GM23338 (cell line): ENCODE measurements around the gene SGCG. TPM values are rescaled to one million over a fixed set of nuclear protein-coding genes. Genes with fewer than 3 reads are reported as not detected.
A peak's percentile ranks its signal among the peaks of the same experiment; 100 is the strongest.
"Not testable (repeated sequence)": the region's sequence is repeated elsewhere in the genome, so short reads cannot be mapped to it uniquely, and the experiment has no call there.

Experiments
- ATAC-seq: fragments of 200-7000 bp; cut with Tn5 transposase; 3 replicates; pipeline ENCODE4 v1.9.1; 2020
- DNase-seq: peaks from one replicate; pipeline ENCODE4 v3.0.0-alpha.2; 2015; ENCODE audit warnings: low spot score
- H2AFZ ChIP-seq: fragments of 200-600 bp; sonication (generic); 2 replicates; pipeline ENCODE4 v1.8.0; 2016; ENCODE audit warnings: antibody characterized with exemption, mild to moderate bottlenecking, moderate library complexity
- H3F3A ChIP-seq: fragments of 200-600 bp; sonication (generic); replicated peaks from 2 replicates; pipeline ENCODE4 v1.8.0; 2017; ENCODE audit warnings: antibody characterized with exemption, mixed run types, low read depth
- H3K27ac ChIP-seq: fragments of 200-600 bp; sonication (generic); 2 replicates; pipeline ENCODE4 v1.6.1; 2016; ENCODE audit warnings: low read depth
- H3K27me3 ChIP-seq: fragments of 200-600 bp; sonication (generic); 2 replicates; pipeline ENCODE4 v1.8.0; 2016; ENCODE audit warnings: mild to moderate bottlenecking, mixed run types, moderate library complexity; ENCODE audit not compliant: insufficient read depth
- H3K36me3 ChIP-seq: fragments of 200-600 bp; sonication (generic); 2 replicates; pipeline ENCODE4 v1.8.0; 2016; ENCODE audit warnings: mild to moderate bottlenecking; ENCODE audit not compliant: insufficient read depth
- H3K4me1 ChIP-seq: fragments of 200-600 bp; sonication (generic); 2 replicates; pipeline ENCODE4 v1.8.0; 2016; ENCODE audit warnings: mild to moderate bottlenecking, moderate library complexity; ENCODE audit not compliant: insufficient read depth
- H3K4me2 ChIP-seq: fragments of 200-600 bp; sonication (generic); 2 replicates; pipeline ENCODE4 v1.7.1; 2017; ENCODE audit warnings: mixed run types
- H3K4me3 ChIP-seq: fragments of 200-600 bp; sonication (generic); 2 replicates; pipeline ENCODE4 v1.6.1; 2016; ENCODE audit warnings: mixed run types
- H3K79me2 ChIP-seq: fragments of 200-600 bp; sonication (generic); replicated peaks from 2 replicates; pipeline ENCODE4 v1.8.0; 2017; ENCODE audit warnings: mild to moderate bottlenecking; ENCODE audit not compliant: insufficient read depth
- H3K9me2 ChIP-seq: fragments of 200-600 bp; sonication (generic); 2 replicates; pipeline ENCODE4 v1.8.0; 2017; ENCODE audit not compliant: insufficient read depth
- H4K20me1 ChIP-seq: fragments of 200-600 bp; sonication (generic); replicated peaks from 2 replicates; pipeline ENCODE4 v1.8.0; 2017; ENCODE audit warnings: mild to moderate bottlenecking; ENCODE audit not compliant: insufficient read depth
- H3K27ac Mint-ChIP-seq: 2 replicates; pipeline ENCODE4 v1.8.0; 2020; ENCODE audit warnings: inconsistent platforms, mild to moderate bottlenecking, moderate library complexity, mixed read lengths
- H3K27me3 Mint-ChIP-seq: 3 replicates; pipeline ENCODE4 v1.8.0; 2022; ENCODE audit warnings: low read depth, mild to moderate bottlenecking, moderate library complexity, mixed read lengths, inconsistent platforms; ENCODE audit not compliant: insufficient read depth, poor library complexity
- H3K36me3 Mint-ChIP-seq: 3 replicates; pipeline ENCODE4 v1.8.0; 2021; ENCODE audit warnings: low read depth, mild to moderate bottlenecking, inconsistent platforms, moderate library complexity, mixed read lengths
- H3K4me1 Mint-ChIP-seq: 3 replicates; pipeline ENCODE4 v1.8.0; 2020; ENCODE audit warnings: mild to moderate bottlenecking, inconsistent platforms, mixed read lengths
- H3K4me3 Mint-ChIP-seq: 3 replicates; pipeline ENCODE4 v1.8.0; 2021; ENCODE audit warnings: moderate library complexity, mild to moderate bottlenecking, inconsistent platforms, mixed read lengths
- H3K9me3 Mint-ChIP-seq: 3 replicates; pipeline ENCODE4 v1.8.0; 2020; ENCODE audit warnings: moderate library complexity, mild to moderate bottlenecking, inconsistent platforms, mixed read lengths
- EZH2phosphoT487 ChIP-seq: fragments of 200-600 bp; sonication (generic); IDR thresholded peaks from one replicate; pipeline ENCODE4 v1.8.1; 2018; ENCODE audit warnings: antibody characterized with exemption; ENCODE audit not compliant: unreplicated experiment
- JUNB ChIP-seq: IDR thresholded peaks from one replicate; pipeline ENCODE4 v1.6.1; 2016; ENCODE audit warnings: antibody characterized with exemption; ENCODE audit not compliant: unreplicated experiment
- NANOG ChIP-seq: IDR thresholded peaks from 2 replicates; pipeline ENCODE4 v1.6.1; 2016; ENCODE audit warnings: antibody characterized with exemption, borderline replicate concordance
- POLR2AphosphoS5 ChIP-seq: IDR thresholded peaks from 2 replicates; pipeline ENCODE4 v1.6.1; 2016; ENCODE audit warnings: antibody characterized with exemption, low read depth
- REST ChIP-seq: IDR thresholded peaks from one replicate; pipeline ENCODE4 v1.6.1; 2018; ENCODE audit warnings: antibody characterized with exemption; ENCODE audit not compliant: unreplicated experiment
- ZNF114 ChIP-seq: fragments of 250-450 bp; sonication (Bioruptor Pico); IDR thresholded peaks from 2 replicates; pipeline ENCODE4 v1.5.0; 2020; ENCODE audit warnings: mild to moderate bottlenecking, moderate library complexity
- ZNF331 ChIP-seq: fragments of 250-450 bp; sonication (Bioruptor Pico); IDR thresholded peaks from 2 replicates; pipeline ENCODE4 v1.5.0; 2020; ENCODE audit warnings: low read depth, mild to moderate bottlenecking, moderate library complexity
- ZNF462 ChIP-seq: fragments of 250-450 bp; sonication (Bioruptor Pico); IDR thresholded peaks from 2 replicates; pipeline ENCODE4 v1.5.0; 2020; ENCODE audit warnings: mild to moderate bottlenecking, moderate library complexity
- polyA plus RNA-seq: library from polyadenylated mRNA; unstranded; fragments of >200 nt; fragmentation: Nextera tagmentation; extraction: Ambion mirVana; gene quantifications from 2 replicates; pipeline ENCODE4 v1.2.1, GENCODE V29; 2016
- total RNA-seq: library from RNA; depleted of rRNA; stranded (reverse); fragments of >200 nt; shearing (Covaris generic); gene quantifications from 2 replicates; pipeline ENCODE4 v1.2.3, GENCODE V29; 2014

SGCG gene
- total and polyA plus RNA-seq, 2 experiments from 2014 or later = not detected

- Histone ChIP-seq H3K27me3 (no peaks in the 10 kb centered on the region), H2AFZ (peak overlapping the region; percentile 64; the same call in 1 of the 2 replicates), H3K27ac (no peak overlapping the region), H3K79me2 (no peaks in the 10 kb centered on the region), H3F3A (no peaks in the 10 kb centered on the region), H3K4me3 (no peak overlapping the region), H3K9me2 (no peaks in the 10 kb centered on the region), H4K20me1 (no peaks in the 10 kb centered on the region), H3K36me3 (no peaks in the 10 kb centered on the region), H3K4me2 (no peak overlapping the region), H3K4me1 (no peaks in the 10 kb centered on the region)
- TF ChIP-seq NANOG = no peak
- no peak for ATAC-seq
- no peaks in the 10 kb centered on the region for H3K4me1 Mint-ChIP-seq
- DNase-seq = no peak
- no peaks in the 10 kb centered on the region for H3K9me3 Mint-ChIP-seq
- H3K27me3 Mint-ChIP-seq = no peaks in the 10 kb centered on the region
- no peak overlapping the region for H3K4me3 Mint-ChIP-seq
- no peaks in the 10 kb centered on the region for H3K36me3 Mint-ChIP-seq
- no peak overlapping the region for H3K27ac Mint-ChIP-seq
Observed at GRCh38 chr13:23243066-23243465, 62.3 kb downstream of the SGCG start.

- not testable (repeated sequence) for H3K27ac Mint-ChIP-seq, H3F3A ChIP-seq, H3K36me3 ChIP-seq, H2AFZ ChIP-seq, H3K27me3 ChIP-seq, H3K4me3 ChIP-seq, H4K20me1 ChIP-seq, H3K4me3 Mint-ChIP-seq, H3K4me1 Mint-ChIP-seq, ATAC-seq, DNase-seq, H3K79me2 ChIP-seq, H3K27ac ChIP-seq, H3K9me3 Mint-ChIP-seq, H3K9me2 ChIP-seq, H3K4me1 ChIP-seq, H3K4me2 ChIP-seq, H3K36me3 Mint-ChIP-seq, H3K27me3 Mint-ChIP-seq
Observed at GRCh38 chr13:23248410-23248809, 67.6 kb downstream of the SGCG start.

GRCh38 chr13:23254506-23254905, 73.7 kb downstream of the SGCG start:
- DNase-seq = peak; percentile 12
- Mint-ChIP-seq H3K27me3 (no peaks in the 10 kb centered on the region), H3K4me3 (no peak overlapping the region), H3K4me1 (no peaks in the 10 kb centered on the region), H3K27ac (no peak overlapping the region), H3K36me3 (0 out of 3 replicates have a peak, but pooled peaks cover 3% of the 10 kb centered on the region), H3K9me3 (peaks cover 9% of the 10 kb centered on the region; the same call in 2 of the 3 replicates)
- Histone ChIP-seq H3K9me2 (peaks cover 13% of the 10 kb centered on the region; the same call in 1 of the 2 replicates), H3K79me2 (no peaks in the 10 kb centered on the region), H3K27me3 (no peaks in the 10 kb centered on the region), H3K4me1 (no peaks in the 10 kb centered on the region), H3K27ac (no peak overlapping the region), H3K4me2 (no peak overlapping the region), H3K36me3 (no peaks in the 10 kb centered on the region), H3K4me3 (no peak overlapping the region), H2AFZ (peak overlapping the region; percentile 38; the same call in 1 of the 2 replicates), H4K20me1 (no peaks in the 10 kb centered on the region), H3F3A (no peaks in the 10 kb centered on the region)
- no peak for ATAC-seq
- TF ChIP-seq POLR2AphosphoS5 (no peak), JUNB (no peak), ZNF462 (no peak), ZNF114 (CRISPR knock-in tag) (no peak), REST (no peak), EZH2phosphoT487 (no peak), ZNF331 (CRISPR knock-in tag) (no peak), NANOG (no peak)
